Measurements from ENCODE around the gene MYBPC2.

DNA sequence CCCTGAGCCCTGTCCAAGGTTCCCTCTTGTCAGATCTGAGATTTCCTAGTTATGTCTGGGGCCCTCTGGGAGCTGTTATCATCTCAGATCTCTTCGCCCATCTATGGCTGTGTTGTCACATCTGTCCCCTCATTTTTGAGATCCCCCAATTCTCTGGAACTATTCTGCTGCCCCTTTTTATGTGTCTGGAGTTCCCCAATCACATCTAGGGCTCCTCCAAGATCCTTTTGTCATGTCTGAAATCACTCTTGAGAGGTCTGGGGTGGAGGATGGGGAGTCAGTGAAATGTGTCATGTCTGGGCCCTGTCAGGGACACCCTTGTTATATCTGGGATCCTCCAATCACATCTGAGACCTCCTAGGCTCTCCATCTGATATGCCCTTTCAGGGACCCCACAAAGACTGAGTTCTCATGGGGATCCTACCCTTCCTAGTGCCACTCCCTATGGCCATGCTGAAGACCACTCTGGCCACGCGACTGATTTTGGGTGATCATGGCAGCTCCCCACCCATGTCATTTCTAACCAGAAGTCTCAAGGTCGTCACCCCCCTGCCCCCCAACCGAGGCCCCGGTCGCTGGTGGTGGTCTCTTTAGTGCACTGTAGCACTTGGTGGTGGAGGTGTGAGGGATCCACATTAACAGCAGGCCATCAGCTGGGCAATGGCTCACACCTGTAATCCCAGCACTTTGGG lies 3.8 kb upstream of the MYBPC2 start:
- TF ChIP-seq CTCF (IDR thresholded peaks at IDR 0.05) (no peak), POLR2A (IDR thresholded peaks at IDR 0.05) (no peak)

All from thyroid gland (tissue), 4 donors.